ENCODE measurements around the gene SLC5A4.

GRCh38 chr22:32218470-32218869 lies 36.7 kb downstream of the SLC5A4 start:
- TF ChIP-seq POLR2AphosphoS5 (IDR thresholded peaks at IDR 0.05; ENCODE audit: low read depth, low read length), result no peak
- TF ChIP-seq CTCF (IDR thresholded peaks at IDR 0.05), result no peak
- TF ChIP-seq REST (IDR thresholded peaks at IDR 0.05; ENCODE audit: insufficient read depth in 1 of 2, low read depth in 2 of 2, low read length in 1 of 2), result no peak
- TF ChIP-seq TCF7L2 (IDR thresholded peaks at IDR 0.05; ENCODE audit: low read depth, low read length), result no peak
- no peak for TF ChIP-seq SIN3A (IDR thresholded peaks at IDR 0.05; ENCODE audit: borderline replicate concordance, insufficient read depth, low read depth, low read length)
